NCI-H2107 (cell line): Measurements from ENCODE around the gene GNL1.

ENCODE experiments used
- DNase-seq: peaks from one replicate; lab custom pipeline; 2025; lab: John Stamatoyannopoulos, UW

Gene GNL1

DNA sequence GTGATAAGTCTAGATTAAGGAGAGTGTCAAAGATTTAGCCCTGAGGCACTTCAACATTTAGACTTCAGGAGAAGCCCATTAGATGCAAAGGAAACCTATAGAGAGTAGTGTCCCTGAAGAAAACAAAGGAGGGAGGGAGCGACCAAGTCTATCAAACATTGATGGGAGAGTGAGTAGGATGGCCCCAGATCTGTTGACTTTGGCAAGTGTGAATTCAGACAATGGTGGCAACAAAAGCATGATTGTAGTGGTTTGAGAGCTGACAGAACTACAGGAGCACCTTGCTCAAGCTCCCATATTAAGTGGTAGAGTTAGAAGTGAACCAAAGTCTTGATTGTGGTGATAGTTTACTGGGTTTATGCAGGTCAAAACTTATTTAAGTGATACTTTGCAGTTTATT lies 14.0 kb upstream of the GNL1 start:
- DNase-seq: no peak

- DNase-seq: no peak
These were observed 12.0 kb upstream of the GNL1 start for GRCh38 chr6:30568245-30568644.

DNA sequence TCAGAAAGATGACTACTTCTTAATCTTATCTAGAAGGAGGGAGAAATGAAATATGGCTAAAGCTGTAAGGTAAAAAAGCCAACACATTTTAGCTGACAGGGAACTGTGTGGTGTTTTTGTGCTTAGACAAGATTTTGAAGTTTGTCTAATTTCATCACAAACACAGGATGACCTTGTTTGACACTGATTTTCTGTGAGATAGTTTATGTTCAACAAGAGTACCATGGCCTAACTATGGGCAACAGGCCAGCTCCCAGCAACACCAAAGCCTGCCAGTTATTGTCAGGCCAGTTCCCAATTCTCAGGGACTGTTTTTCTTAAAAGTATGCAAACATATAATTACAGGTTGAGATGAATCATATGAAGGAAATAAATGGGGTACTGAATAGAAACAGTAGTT lies 9.5 kb upstream of the GNL1 start:
- DNase-seq: no peak

DNA sequence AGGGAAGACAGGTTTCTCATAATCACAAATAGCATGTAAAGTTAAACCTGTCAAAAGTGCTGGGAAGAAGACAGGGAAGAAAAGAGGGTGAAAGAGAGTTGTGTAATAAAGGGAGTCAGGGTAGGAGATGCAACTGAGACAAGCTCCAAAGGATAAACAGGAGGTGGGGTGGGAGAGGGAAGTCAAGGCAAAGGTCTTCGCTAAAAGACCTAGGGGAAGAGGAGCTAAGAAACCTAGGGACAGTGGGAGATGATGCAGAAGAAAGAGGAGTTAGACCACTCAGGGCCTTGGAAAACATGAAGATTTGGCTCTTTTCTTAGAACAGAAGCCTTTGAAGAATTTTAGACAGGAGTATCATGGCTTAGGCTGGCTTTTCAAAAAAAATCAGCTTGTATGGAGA lies 7.8 kb upstream of the GNL1 start:
- DNase-seq: no peak

DNA sequence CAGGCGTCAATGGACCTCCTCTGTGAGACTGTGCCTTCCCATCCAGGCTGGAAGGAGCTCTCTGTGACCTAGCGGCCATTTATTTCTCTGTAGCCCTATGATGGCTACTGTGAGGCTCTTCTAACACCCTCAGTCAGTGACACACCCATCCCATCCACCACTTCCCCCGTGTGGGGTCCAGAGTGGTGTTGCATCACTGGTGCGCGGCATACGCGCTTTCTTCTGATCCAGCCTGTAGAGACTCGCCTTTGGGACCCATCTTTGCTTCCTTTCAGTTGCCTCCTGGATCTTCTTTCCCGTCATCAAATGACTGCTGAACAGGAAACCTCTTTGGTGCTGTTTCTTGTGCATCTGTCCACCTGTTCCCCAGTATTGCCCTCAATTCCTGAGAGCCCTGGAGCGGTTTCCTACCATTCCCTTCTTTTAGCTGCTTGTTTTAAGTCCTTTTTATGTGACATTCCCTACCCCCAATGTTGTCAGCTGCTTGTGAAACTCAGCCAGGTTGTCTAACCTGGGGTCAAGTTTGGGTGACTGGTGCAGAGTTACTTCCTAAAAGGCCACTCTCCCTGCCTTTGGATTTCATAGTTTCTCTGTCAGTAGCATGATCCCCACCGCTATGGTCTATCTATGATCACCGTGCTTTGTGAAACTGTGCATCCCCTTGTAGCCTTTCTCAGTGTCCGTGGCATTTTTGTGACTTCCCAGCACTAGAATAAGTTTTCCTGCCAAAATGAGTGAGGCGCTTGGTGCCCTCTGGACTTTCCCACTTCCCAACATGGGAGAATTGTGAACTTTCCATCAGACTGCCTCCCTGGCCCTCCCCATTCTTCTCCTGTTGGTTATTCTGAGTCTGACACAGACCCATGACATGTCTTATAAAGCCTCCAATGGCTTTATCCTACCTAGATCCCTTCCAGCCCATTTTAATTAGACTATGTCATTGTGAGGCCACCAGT lies 6.5 kb upstream of the GNL1 start:
- no peak for DNase-seq

DNA sequence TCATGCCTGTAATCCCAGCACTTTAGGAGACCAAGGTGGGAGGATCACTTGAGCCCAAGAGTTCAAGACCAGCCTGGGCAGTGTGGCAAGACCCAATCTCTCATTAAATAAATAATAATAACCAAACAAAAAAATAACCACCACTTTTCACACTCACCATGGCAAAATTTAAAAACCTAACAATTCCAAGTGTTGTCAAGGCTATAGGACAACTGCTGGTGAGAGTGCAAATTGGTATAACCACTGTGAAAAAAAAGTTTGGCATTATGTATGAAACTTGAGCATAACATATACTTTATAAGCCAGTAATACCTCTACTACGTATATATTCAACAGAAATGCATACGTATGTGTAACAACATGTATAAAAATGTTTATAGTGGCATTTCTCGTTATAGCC lies 4.6 kb upstream of the GNL1 start:
- DNase-seq: no peak

DNA sequence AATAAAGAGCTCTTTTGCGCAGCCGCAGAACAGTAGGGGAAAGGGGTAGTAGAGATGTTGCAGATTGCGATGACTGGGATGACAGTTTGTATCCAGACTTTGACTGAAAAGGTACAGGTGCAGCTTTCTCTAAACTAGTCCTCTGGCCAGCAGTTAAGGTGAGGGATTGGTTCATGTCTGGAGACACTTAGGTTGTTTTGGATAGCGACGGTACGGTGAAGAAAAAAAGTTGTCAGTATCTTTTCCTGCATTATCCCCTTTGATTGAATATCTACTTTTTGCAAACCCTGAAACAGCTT lies 1.3 kb upstream of the GNL1 start:
- DNase-seq: no peak

DNA sequence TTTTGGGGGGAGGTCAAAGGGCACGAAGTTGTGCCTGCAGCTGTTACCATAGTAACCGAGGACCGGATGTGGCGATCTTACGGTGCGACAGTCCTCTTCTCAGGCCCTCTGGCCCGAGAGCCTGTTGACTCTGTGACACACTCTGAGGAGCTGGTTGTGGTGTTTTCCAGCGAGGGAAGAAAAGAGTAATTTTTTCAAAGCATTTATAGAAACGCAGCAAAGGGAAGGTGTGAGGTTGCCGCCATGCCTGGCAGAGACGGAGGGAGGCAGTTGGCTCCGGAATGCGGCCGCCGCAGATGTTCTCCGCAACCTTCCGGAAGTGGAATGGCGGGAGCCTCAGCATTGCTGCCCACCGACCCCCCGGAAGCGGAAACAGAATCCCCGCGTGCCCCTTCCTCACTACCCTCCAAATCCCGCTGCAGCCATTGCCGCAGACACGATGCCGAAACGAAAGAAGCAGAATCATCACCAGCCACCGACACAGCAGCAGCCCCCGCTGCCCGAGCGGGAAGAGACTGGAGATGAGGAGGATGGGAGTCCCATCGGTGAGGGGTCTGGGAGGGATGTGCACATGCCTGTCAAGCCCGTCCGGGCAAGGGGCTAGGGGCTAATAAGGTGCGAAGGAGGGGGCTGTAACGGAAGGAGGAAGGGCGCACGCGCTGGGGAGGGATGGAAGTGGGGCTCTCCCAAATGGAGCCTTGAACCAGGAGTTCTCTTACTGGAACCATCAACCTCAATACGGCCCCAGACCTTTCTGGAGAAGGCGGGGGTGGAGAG lies 805 bp upstream of the GNL1 start, which contains the start of gene PRR3:
PRR3 (plus strand) TSS at position 390 of the 777 bp plus-strand sequence; CDS start at position 440, 50 bp downstream.
- peak; percentile 62 for DNase-seq

GRCh38 chr6:30555816-30556065 lies 548 bp downstream of the GNL1 start:
- DNase-seq: no peak

- no peak for DNase-seq
These were observed 1.1 kb downstream of the GNL1 start for GRCh38 chr6:30554962-30555815.

GRCh38 chr6:30554404-30554803 lies 1.9 kb downstream of the GNL1 start:
- no peak for DNase-seq

DNA sequence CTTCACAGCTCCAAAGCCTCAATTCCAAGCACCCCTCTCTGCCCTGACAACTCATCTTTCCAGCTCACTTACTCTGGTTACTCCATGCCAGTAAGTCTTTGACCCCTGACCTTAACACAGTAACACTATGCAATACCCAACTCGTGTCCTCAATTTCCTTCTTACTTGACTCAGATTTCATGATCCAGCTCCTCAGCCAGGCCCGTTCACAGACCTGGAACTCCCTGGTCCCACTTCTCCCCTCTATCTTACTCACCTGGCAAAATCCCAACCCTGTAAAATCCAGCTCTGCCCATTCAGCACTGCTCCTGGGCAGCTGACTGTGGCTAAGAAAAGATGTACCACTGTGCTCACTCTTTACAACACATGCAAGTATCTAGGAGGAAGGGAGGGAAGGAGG lies 7.9 kb downstream of the GNL1 start:
- no peak for DNase-seq

DNA sequence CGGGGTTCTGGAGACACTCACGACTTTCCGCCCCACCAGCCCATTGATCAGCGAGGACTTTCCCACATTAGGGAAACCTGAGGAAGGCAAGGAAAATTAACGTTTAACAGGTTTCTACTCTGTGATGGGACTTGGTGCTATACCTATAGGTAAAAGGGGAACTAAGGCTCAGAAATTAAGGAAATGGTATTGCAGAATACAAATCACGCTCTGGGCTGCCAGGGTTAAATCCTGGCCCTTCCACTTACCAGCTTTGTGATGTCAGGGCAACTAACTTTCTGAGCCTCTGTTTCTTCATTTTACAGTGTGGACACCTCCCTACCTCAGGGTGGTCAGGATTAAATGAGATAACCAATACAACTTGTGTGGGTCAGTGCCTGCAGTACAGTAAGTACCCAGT lies 8.8 kb downstream of the GNL1 start:
- no peak for DNase-seq

DNA sequence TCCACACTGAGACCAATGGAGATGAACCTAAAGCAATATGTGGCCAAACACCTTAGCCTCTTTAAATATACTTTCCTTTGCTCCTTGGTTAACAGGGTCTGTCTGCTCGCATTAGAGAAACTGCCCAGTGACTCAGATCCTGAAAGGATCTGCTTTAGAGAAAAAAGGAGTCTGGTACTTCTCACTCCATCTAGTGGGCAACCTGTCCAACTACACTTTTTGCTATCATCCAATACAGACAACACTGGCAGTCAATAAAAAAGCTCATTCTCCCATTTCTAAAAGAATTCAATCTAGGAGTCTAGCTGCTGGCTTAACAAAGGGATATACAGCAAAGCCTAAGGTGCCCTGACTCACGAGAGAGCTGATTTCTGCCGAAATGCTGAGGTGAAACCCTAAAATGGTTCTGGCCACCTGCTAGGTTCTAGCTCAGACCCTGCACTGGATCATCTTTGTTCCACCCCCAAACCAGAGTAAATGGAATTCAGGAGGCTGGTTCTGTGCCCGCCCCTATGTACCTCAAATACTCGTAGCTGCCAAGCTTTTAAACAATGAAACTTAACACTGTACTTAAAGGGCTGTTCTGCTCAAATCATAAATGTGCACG lies 11.5 kb downstream of the GNL1 start:
- DNase-seq: no peak

- no peak for DNase-seq
These were observed 12.5 kb downstream of the GNL1 start for GRCh38 chr6:30543821-30544220.

GRCh38 chr6:30542915-30543314 lies 13.4 kb downstream of the GNL1 start:
- DNase-seq: no peak

DNA sequence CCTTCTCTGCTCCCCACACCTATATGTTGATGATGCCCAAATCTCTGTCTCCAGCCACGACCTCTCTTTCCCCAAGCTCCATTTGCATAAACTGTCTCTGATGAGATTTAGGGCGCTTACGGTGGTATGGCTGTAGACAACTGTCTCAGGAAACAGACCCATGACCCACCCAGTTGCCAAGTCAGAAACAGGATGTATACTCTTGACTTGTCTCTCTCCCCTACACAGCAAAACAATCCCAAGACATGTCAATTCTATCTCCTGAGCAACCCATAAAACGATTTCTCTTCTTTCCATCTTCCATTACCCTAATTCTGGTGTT lies 13.9 kb downstream of the GNL1 start:
- no peak for DNase-seq

DNA sequence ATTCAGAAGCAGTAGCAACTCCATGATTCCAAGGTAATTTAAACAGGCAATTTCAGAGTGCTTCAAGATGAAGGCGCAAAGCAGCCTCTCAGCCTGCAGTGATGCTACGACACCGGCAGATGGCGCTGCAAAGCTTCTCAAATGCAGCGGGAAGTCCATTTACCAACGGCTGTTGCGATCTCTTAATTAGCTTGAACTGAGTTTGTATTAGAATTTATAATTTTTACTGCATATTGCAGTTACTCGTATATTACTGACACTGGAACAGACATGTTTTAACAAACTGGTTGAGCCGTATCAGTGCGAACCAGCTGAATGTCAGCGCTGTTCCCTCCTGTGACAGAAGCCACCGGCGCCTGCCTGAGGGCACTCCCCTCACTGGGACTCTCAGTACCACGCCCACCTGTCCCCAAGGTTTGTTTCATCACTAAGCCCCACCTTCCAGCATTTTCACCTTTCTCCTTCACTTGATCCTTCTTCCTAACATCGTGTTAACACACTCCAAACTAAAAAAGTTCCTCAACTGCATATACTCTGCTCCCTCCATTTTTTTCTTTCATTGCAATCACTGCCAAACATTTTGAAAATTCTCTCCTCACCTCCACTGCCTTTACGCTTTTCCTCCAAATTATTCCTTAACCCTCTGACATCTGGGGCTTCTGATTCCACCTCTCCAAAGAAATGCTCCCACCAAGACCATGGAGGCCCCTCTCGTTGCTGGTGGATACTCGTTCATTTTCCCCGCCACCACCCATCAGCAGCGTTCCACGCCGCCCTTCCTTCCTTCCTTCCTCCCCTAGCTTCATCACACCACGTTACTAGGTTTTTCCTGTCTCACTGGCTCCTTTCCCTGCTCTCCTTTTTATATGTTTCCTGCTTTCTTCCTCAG lies 14.5 kb downstream of the GNL1 start:
- peak; percentile 26 for DNase-seq

DNA sequence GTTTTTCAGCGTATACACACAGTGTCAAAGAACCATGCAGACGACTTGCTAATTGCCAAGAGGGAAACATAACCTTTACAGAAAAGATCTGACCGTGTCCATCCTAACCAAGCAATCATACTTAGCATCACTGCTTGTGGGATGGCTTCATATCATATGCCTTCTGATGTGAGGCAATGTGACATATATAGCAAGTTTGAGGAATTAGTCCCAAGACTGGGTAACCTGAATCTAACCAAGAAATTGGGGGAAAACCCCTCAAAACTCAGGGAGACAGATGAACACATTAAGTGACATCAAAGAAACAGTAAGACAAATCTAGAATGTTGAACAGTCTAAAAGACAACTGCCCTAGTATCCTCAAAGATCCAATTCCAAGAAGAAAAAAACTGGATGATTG lies 18.4 kb downstream of the GNL1 start:
- no peak for DNase-seq

DNA sequence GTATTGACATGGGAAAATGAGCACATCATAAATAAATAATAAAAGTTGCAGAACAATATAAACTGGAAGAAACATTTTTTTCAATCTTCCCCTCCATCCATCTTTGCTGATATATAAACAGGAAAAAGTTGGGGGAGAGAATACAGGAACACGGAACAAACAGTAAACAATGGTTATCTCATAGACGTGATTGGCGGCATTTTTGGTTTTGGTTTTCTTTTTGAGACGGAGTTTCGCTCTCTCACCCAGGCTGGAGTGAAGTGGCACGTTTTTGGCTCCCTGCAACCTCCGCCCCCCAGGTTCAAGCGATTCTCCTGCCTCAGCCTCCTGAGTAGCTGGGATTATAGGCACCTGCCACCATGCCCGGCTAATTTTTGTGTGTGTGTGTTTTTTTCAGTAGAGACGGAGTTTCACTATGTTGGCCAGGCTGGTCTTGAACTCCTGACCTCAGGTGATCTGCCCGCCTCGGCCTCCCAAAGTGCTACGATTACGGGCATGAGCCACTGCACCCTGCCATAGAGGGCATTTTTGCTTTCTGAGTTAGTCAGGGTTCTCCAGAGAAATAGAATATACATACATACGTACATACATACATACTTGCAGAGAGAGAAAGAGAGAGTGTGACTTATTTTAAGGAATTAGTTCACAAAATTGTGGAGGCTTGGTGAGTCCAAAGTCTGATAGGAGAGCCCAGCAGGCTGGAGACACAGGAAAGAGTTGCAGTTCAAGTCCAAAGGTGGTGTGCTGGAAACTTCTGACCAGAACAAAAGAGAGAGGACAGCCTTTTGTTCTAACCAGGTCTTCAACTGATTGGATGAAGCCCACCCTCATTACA lies 22.6 kb downstream of the GNL1 start:
- DNase-seq: no peak

GRCh38 chr6:30530014-30530413 lies 26.3 kb downstream of the GNL1 start:
- no peak for DNase-seq
